ENCODE data around the gene NKIRAS2.
"Not testable (repeated sequence)": the region's sequence is repeated elsewhere in the genome, so short reads cannot be mapped to it uniquely, and the experiment has no call there.

Gene NKIRAS2

DNA sequence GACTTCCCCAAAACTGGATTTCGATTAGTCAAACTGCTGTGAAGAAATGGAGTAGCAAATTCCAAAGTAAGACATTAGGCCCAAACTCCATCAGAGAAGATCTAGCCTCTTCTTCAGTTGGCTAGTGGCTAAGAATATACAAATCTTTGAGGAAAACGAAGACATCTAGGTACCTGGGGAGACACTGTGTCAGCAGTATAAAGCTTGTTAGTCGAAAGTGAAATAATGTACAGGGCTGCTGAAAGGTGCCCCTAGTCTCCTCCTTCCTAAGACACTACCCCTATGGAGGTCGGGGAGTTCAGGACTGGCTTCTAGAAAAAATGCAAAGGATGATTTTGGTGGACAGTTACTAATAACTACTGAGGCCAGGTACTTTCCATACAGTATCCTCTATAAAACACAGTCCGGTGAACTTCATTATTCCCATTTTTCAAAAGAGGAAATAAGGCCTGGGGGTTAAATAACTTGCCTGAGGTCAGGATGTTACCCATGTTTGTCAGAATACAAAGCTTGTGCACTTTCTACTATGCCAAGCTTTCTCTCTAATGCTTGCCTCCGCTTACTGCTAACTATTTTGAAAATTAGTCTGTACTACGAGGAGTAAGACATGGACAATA lies 17.6 kb upstream of the NKIRAS2 start:
- DNase-seq = no peak
- Histone ChIP-seq H3K27me3 (no peaks in the 10 kb centered on the region), H3K36me3 (peaks cover 56% of the 10 kb centered on the region), H3K4me3 (ENCODE audit: low read depth, low read length) (no peak overlapping the region), H3K4me1 (no peaks in the 10 kb centered on the region), H3K9me3 (no peaks in the 10 kb centered on the region)
- TF ChIP-seq, protein P1, sequence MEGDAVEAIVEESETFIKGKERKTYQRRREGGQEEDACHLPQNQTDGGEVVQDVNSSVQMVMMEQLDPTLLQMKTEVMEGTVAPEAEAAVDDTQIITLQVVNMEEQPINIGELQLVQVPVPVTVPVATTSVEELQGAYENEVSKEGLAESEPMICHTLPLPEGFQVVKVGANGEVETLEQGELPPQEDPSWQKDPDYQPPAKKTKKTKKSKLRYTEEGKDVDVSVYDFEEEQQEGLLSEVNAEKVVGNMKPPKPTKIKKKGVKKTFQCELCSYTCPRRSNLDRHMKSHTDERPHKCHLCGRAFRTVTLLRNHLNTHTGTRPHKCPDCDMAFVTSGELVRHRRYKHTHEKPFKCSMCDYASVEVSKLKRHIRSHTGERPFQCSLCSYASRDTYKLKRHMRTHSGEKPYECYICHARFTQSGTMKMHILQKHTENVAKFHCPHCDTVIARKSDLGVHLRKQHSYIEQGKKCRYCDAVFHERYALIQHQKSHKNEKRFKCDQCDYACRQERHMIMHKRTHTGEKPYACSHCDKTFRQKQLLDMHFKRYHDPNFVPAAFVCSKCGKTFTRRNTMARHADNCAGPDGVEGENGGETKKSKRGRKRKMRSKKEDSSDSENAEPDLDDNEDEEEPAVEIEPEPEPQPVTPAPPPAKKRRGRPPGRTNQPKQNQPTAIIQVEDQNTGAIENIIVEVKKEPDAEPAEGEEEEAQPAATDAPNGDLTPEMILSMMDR (IDR thresholded peaks at IDR 0.05; ENCODE audit: low read depth, low read length) = no peak

DNA sequence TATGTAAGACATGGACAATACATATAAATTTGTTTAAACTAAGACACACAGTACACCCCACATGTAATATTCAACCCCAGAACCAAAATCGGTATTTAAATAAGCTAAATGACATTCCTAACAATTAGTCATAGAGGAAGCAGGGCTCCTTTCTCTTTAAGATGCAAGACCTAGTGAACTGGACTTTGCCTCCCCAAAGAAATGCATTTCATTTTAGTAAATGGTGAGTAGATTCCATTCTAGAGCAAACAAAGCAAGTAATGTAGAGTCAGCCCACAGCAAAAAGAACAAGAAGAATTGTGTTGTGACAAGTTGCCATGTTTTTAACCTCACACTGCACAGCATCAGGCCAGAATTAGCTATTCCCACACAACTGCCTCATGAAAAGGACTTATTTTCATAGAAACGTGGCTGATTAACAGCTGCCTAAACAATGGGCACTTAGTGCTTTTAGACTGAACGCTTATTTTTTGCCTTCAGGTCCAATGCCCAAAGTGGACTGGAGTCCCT lies 17.0 kb upstream of the NKIRAS2 start:
- TF ChIP-seq, protein P1 (IDR thresholded peaks at IDR 0.05; ENCODE audit: low read depth, low read length) = no peak
- H3K9me3 ChIP-seq = no peaks in the 10 kb centered on the region
- no peaks in the 10 kb centered on the region for H3K4me1 ChIP-seq
- no peaks in the 10 kb centered on the region for H3K27me3 ChIP-seq
- H3K4me3 ChIP-seq (ENCODE audit: low read depth, low read length) = no peak overlapping the region
- no peak for DNase-seq
- peaks cover 50% of the 10 kb centered on the region for H3K36me3 ChIP-seq

DNA sequence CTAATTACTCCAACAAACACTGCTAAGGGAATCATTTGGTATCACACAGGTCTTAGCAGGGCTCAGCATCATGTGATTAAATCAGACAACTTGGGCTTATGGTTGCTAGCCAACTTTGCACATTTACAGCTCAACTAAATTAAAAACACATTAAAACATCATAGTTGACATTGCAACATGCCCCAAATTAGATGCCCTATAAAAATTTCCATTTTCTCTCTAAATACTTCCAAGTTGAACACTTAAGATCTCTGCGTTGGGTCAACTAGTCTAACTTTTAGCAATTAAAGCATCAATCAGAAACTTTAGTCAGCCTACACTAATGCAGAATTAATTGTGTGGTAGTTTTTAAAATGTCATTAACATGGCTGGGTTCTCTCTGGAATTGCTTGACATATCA lies 14.7 kb upstream of the NKIRAS2 start:
- peaks cover 44% of the 10 kb centered on the region for H3K36me3 ChIP-seq
- H3K27me3 ChIP-seq = no peaks in the 10 kb centered on the region
- H3K9me3 ChIP-seq = no peaks in the 10 kb centered on the region
- no peak for DNase-seq
- H3K4me1 ChIP-seq = no peaks in the 10 kb centered on the region
- H3K4me3 ChIP-seq (ENCODE audit: low read depth, low read length) = no peak overlapping the region
- TF ChIP-seq, protein P1 (IDR thresholded peaks at IDR 0.05; ENCODE audit: low read depth, low read length) = no peak

DNA sequence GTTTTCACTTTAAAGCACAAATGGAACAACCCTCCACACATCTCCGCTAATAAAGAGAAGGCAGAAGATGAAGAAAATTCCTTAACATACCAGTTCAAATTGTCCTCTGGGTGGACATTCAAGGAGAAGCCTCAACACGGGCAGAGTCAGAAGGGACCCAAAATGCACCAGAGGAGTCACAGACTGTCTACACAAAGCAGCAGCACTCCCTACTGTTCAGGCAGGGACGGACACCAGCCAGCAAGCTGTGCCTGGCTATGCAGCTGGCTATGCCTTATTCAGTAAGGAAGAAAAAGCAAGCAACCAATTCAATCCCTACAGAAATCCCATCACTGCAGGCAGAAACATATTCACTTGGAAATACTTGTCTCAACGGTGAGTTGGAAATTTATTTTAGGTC lies 10.7 kb upstream of the NKIRAS2 start:
- Histone ChIP-seq H3K27me3 (no peaks in the 10 kb centered on the region), H3K9me3 (no peaks in the 10 kb centered on the region), H3K4me1 (no peaks in the 10 kb centered on the region), H3K36me3 (peaks cover 10% of the 10 kb centered on the region), H3K4me3 (ENCODE audit: low read depth, low read length) (no peak overlapping the region)
- TF ChIP-seq, protein P1 (IDR thresholded peaks at IDR 0.05; ENCODE audit: low read depth, low read length) = no peak; the same call in 1 of the 2 replicates
- no peak for DNase-seq

DNA sequence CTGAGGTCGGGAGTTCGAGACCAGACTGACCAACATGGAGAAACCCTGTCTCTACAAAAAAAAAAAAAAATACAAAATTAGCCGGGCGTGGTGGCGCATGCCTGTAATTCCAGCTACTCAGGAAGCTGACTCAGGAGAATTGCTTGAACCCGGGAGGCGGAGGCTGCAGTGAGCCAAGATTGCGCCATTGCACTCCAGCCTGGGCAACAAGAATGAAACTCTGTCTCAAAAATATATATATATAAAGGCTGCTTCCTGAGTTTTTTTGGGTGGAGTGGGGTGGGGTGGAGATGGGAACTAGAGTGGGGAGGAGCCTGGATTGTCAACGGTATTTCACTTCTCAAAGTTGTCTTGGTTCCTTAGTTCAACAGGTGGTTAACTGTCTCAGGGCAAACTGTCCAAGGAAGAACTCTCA lies 9.6 kb upstream of the NKIRAS2 start:
- not testable (repeated sequence) for H3K4me3 ChIP-seq (ENCODE audit: low read depth, low read length); H3K9me3 ChIP-seq; DNase-seq; H3K27me3 ChIP-seq; H3K4me1 ChIP-seq
- peaks cover 15% of the 10 kb centered on the region for H3K36me3 ChIP-seq

DNA sequence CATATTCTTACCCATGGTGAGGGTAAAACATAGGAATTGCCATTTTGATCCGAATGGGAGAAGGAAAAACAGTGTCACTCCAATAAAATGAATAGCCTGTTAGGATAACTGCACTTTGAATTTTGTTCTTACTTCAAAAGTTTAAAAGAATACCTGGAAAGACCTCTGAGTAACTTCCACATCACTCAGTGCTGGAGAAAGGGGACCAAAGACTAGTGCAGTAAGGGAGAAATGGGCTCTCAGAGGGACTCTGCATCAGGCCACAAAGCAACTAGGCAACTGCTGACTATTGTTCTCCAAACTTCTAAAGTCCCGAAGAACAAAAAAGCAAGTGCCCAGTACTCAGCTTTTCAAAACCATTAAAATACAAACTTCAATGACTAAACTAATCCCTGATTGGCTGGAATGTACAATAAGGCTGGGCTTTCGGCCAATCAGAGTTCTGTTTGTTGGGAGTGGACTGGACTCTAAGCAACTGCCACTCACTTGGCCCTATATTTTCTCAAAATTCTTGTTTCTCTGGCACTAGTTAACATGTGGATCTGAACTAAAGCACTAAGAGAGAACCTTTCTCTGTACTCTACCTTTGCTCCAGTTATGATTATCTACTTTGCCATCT lies 8.9 kb upstream of the NKIRAS2 start:
- DNase-seq = peak; percentile 36
- Histone ChIP-seq H3K27me3 (no peaks in the 10 kb centered on the region), H3K9me3 (no peaks in the 10 kb centered on the region), H3K4me1 (no peaks in the 10 kb centered on the region), H3K4me3 (ENCODE audit: low read depth, low read length) (no peak overlapping the region), H3K36me3 (peaks cover 15% of the 10 kb centered on the region)
- TF ChIP-seq, protein P1 (IDR thresholded peaks at IDR 0.05; ENCODE audit: low read depth, low read length) = no peak

DNA sequence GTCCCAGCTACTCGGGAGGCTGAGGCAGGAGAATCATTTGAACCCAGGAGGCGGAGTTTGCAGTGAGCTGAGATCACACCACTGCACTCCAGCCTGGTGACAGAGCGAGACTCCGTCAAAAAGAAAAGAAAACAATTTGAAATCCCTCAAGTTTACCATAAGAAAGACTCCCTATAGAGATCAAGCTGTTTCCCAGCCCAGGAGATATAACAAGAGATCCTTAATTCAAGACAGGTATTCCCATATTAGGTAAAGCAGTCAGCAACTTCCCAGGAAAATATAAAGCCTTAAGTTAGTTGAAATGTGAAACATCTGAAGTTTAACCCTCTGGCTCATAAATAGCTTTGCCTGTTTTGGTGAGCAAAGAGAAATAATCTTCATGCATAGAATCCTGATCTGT lies 7.5 kb upstream of the NKIRAS2 start:
- not testable (repeated sequence) for H3K27me3 ChIP-seq; H3K4me3 ChIP-seq (ENCODE audit: low read depth, low read length); H3K4me1 ChIP-seq; DNase-seq; H3K9me3 ChIP-seq
- H3K36me3 ChIP-seq = peaks cover 15% of the 10 kb centered on the region

DNA sequence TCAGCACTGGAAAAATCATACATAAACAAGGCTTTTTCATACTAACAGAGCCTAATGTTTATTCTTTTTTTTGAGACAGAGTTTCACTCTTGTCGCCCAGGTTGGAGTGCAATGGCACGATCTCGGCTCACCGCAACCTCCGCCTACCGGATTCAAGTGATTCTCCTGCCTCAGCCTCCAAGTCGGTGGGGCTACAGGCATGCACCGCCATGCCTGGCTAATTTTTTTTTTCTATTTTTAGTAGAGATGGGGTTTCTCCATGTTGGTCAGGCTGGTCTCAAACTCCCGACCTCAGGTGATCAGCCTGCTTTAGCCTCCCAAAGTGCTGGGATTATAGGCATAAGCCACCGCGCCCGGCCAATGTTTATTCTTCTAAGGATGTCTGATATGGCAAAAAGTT lies 6.2 kb upstream of the NKIRAS2 start:
- H3K27me3 ChIP-seq; H3K9me3 ChIP-seq; H3K4me1 ChIP-seq; H3K4me3 ChIP-seq (ENCODE audit: low read depth, low read length); DNase-seq: not testable (repeated sequence)
- H3K36me3 ChIP-seq = peaks cover 14% of the 10 kb centered on the region

Data from BE2C (cell line).